Neural cell (in vitro differentiated cells): ENCODE data around the gene SLC25A45.

Source experiments
- POLR2AphosphoS5 ChIP-seq: IDR thresholded peaks from 2 replicates; pipeline ENCODE4 v1.6.1; 2012
- TF ChIP-seq, protein P1 (sequence below): fragments of 450-650 bp; IDR thresholded peaks from 2 replicates; pipeline ENCODE4 v1.5.1; 2014; ENCODE audit warnings: antibody characterized with exemption, mild to moderate bottlenecking, moderate library complexity; ENCODE audit not compliant: poor library complexity, severe bottlenecking

DNA sequence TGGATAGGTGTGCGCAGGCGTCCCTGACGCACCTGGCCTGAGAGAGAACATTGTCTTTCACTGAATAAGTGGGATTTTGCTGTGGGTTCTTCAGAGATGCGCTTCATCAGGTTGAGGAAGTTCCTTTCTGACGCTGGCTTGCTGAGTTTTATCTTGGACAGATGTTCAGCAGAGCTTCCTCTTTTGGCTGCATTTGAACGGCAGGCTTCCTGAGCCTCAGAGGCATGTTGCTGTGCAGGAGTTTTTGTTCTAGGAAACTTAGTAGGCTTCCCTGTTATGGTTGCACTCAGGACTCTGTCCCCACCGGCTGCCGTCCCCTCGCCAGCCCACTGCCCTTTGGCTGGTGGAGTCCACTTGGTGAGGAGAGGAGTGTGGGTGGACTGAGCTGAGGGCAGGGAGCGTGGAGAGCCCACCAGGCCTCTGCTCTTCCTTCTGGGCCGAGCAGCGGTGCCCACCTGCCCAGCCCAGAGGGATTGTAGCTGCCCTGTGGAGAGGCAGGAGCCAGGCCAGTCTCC, 21.2 kb upstream of the SLC25A45 start:
- TF ChIP-seq POLR2AphosphoS5: no peak
- TF ChIP-seq, protein P1, sequence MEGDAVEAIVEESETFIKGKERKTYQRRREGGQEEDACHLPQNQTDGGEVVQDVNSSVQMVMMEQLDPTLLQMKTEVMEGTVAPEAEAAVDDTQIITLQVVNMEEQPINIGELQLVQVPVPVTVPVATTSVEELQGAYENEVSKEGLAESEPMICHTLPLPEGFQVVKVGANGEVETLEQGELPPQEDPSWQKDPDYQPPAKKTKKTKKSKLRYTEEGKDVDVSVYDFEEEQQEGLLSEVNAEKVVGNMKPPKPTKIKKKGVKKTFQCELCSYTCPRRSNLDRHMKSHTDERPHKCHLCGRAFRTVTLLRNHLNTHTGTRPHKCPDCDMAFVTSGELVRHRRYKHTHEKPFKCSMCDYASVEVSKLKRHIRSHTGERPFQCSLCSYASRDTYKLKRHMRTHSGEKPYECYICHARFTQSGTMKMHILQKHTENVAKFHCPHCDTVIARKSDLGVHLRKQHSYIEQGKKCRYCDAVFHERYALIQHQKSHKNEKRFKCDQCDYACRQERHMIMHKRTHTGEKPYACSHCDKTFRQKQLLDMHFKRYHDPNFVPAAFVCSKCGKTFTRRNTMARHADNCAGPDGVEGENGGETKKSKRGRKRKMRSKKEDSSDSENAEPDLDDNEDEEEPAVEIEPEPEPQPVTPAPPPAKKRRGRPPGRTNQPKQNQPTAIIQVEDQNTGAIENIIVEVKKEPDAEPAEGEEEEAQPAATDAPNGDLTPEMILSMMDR: no peak
